OCI-LY7 (cell line): ENCODE results near the gene SATL1. TPM values are rescaled to one million over a fixed set of nuclear protein-coding genes. Genes with fewer than 3 reads are reported as not detected.

ENCODE experiments used
- BruUV-seq: library from RNA; stranded (reverse); fragments of 400-500 nt; replicated peaks from 2 replicates; lab custom pipeline; 2021; lab: Mats Ljungman, UMichigan
- CTCF ChIA-PET: fragments of 300-600 bp; sonication (Branson Sonifier 250); formaldehyde crosslinking; loops from one replicate; lab custom pipeline; 2022; ENCODE audit warnings: antibody characterized with exemption; ENCODE audit not compliant: unreplicated experiment; lab: Charles Lee
- POLR2A ChIA-PET: fragments of 300-600 bp; sonication (Branson Sonifier 250); formaldehyde crosslinking; loops from one replicate; lab custom pipeline; 2022; ENCODE audit warnings: antibody characterized with exemption; lab: Charles Lee
- DNase-seq: peaks from one replicate; pipeline ENCODE4 v3.0.0-alpha.2; 2015; ENCODE audit warnings: low spot score
- H2AFZ ChIP-seq: fragments of 200-600 bp; sonication (generic), shearing (Covaris generic); 2 replicates; pipeline ENCODE4 v1.6.1; 2014; ENCODE audit warnings: mild to moderate bottlenecking, antibody characterized with exemption, low read length, moderate library complexity
- H3K27ac ChIP-seq: fragments of 200-600 bp; sonication (generic); 2 replicates; pipeline ENCODE4 v1.5.1; 2014; ENCODE audit warnings: mixed run types, low read depth, mild to moderate bottlenecking, moderate library complexity, low read length, inconsistent platforms; ENCODE audit not compliant: poor library complexity, severe bottlenecking
- H3K36me3 ChIP-seq: fragments of 200-600 bp; sonication (generic); 2 replicates; pipeline ENCODE4 v1.6.1; 2014; ENCODE audit warnings: mild to moderate bottlenecking, antibody characterized with exemption, low read length, moderate library complexity, mixed read lengths; ENCODE audit not compliant: insufficient read depth
- H3K4me1 ChIP-seq: fragments of 200-600 bp; sonication (generic); 2 replicates; pipeline ENCODE4 v1.5.1; 2014; ENCODE audit warnings: mild to moderate bottlenecking, low read length; ENCODE audit not compliant: insufficient read depth, poor library complexity, severe bottlenecking
- H3K4me2 ChIP-seq: fragments of 200-600 bp; sonication (generic); 2 replicates; pipeline ENCODE4 v1.6.1; 2014; ENCODE audit warnings: mild to moderate bottlenecking, low read length
- H3K4me3 ChIP-seq: fragments of 200-600 bp; sonication (generic); 2 replicates; pipeline ENCODE4 v1.5.1; 2014; ENCODE audit warnings: mild to moderate bottlenecking, low read depth, low read length; ENCODE audit not compliant: poor library complexity, severe bottlenecking
- H3K79me2 ChIP-seq: fragments of 200-600 bp; sonication (generic); 2 replicates; pipeline ENCODE4 v1.6.1; 2016; ENCODE audit warnings: low read depth, mild to moderate bottlenecking, low read length, moderate library complexity, mixed read lengths; ENCODE audit not compliant: insufficient read depth
- H3K9me2 ChIP-seq: fragments of 200-600 bp; sonication (generic); 2 replicates; pipeline ENCODE4 v1.6.1; 2016; ENCODE audit warnings: mild to moderate bottlenecking, low read length, mixed read lengths; ENCODE audit not compliant: insufficient read depth
- H3K9me3 ChIP-seq: fragments of 200-600 bp; sonication (generic); 2 replicates; pipeline ENCODE4 v1.6.1; 2014; ENCODE audit warnings: mild to moderate bottlenecking, mixed run types, low read length, mixed read lengths
- H4K20me1 ChIP-seq: fragments of 200-600 bp; sonication (generic); 2 replicates; pipeline ENCODE4 v1.6.1; 2014; ENCODE audit warnings: mild to moderate bottlenecking, antibody characterized with exemption, low read length, moderate library complexity, mixed read lengths; ENCODE audit not compliant: insufficient read depth
- EZH2phosphoT487 ChIP-seq: fragments of 200-600 bp; sonication (generic); IDR thresholded peaks from 2 replicates; pipeline ENCODE4 v1.6.1; 2018; ENCODE audit warnings: low read depth, borderline replicate concordance, mild to moderate bottlenecking, mixed run types, antibody characterized with exemption, low read length, moderate library complexity, mixed read lengths
- intact Hi-C: fragments of 100-400 bp; cut with micrococcal nuclease; formaldehyde crosslinking; loops from one replicate; pipeline ENCODE4 v1.10.0; 2022; ENCODE audit not compliant: unreplicated experiment
- total RNA-seq, 2 experiments: library from RNA; depleted of rRNA in 1 of 2; stranded (reverse); fragments of >200 nt in 1 of 2; shearing (Covaris generic) in 1 of 2; gene quantifications; 2 replicates each; pipeline ENCODE4 v1.2.3, GENCODE V29; 2014 to 2022
- TF ChIP-seq, protein P1 (sequence below): fragments of 200-600 bp; sonication (generic); conservative IDR thresholded peaks from 2 replicates; pipeline ENCODE4 v1.5.1; 2014; ENCODE audit warnings: mild to moderate bottlenecking, antibody characterized with exemption, low read length, moderate library complexity, mixed read lengths

Gene SATL1
- total RNA-seq, 2 experiments from 2014 or later: 0.17 TPM; not detected in 1

GRCh38 chrX:85140964-85141363 is 102.6 kb downstream of the SATL1 start:
- no peak for TF ChIP-seq EZH2phosphoT487
- TF ChIP-seq, protein P1, sequence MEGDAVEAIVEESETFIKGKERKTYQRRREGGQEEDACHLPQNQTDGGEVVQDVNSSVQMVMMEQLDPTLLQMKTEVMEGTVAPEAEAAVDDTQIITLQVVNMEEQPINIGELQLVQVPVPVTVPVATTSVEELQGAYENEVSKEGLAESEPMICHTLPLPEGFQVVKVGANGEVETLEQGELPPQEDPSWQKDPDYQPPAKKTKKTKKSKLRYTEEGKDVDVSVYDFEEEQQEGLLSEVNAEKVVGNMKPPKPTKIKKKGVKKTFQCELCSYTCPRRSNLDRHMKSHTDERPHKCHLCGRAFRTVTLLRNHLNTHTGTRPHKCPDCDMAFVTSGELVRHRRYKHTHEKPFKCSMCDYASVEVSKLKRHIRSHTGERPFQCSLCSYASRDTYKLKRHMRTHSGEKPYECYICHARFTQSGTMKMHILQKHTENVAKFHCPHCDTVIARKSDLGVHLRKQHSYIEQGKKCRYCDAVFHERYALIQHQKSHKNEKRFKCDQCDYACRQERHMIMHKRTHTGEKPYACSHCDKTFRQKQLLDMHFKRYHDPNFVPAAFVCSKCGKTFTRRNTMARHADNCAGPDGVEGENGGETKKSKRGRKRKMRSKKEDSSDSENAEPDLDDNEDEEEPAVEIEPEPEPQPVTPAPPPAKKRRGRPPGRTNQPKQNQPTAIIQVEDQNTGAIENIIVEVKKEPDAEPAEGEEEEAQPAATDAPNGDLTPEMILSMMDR: no peak
- Histone ChIP-seq H3K27ac (no peak overlapping the region), H3K79me2 (no peaks in the 10 kb centered on the region), H3K9me3 (no peaks in the 10 kb centered on the region), H3K36me3 (no peaks in the 10 kb centered on the region), H3K4me2 (no peak overlapping the region), H3K9me2 (no peaks in the 10 kb centered on the region), H4K20me1 (no peaks in the 10 kb centered on the region), H3K4me1 (no peaks in the 10 kb centered on the region), H2AFZ (no peak overlapping the region), H3K4me3 (no peak overlapping the region)
- POLR2A ChIA-PET: no interaction called here
- BruUV-seq: no TSS peak
- CTCF ChIA-PET: no interaction called here
- DNase-seq: no peak
- intact Hi-C loops: no loop called here

DNA sequence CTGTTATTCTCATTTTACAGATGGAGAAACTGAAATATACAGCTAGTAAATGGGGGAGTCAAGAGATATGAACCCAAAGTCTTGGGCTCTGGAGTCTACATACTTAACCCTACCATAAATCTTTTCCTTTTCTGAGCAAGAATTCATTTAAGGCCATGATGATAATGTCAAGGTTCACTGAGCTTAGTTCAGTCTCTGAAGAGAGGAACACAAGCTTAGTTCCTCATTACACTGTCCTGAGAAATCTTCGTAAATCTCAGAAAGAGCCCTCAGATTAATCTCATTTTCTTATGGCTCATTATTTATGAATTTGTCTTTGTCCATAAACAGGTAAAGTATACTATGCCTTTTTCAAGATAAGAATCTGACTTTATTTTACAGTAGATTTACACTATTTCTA is 104.2 kb downstream of the SATL1 start:
- H3K9me3 ChIP-seq: no peaks in the 10 kb centered on the region
- H3K9me2 ChIP-seq: no peaks in the 10 kb centered on the region
- BruUV-seq: no TSS peak
- CTCF ChIA-PET: no interaction called here
- H3K36me3 ChIP-seq: no peaks in the 10 kb centered on the region
- H4K20me1 ChIP-seq: no peaks in the 10 kb centered on the region
- no peak overlapping the region for H2AFZ ChIP-seq
- no peaks in the 10 kb centered on the region for H3K4me1 ChIP-seq
- DNase-seq: no peak
- H3K4me3 ChIP-seq: no peak overlapping the region
- no peak for TF ChIP-seq EZH2phosphoT487
- TF ChIP-seq, protein P1: no peak
- intact Hi-C loops: no loop called here
- H3K79me2 ChIP-seq: no peaks in the 10 kb centered on the region
- no peak overlapping the region for H3K4me2 ChIP-seq
- POLR2A ChIA-PET: no interaction called here
- no peak overlapping the region for H3K27ac ChIP-seq

DNA sequence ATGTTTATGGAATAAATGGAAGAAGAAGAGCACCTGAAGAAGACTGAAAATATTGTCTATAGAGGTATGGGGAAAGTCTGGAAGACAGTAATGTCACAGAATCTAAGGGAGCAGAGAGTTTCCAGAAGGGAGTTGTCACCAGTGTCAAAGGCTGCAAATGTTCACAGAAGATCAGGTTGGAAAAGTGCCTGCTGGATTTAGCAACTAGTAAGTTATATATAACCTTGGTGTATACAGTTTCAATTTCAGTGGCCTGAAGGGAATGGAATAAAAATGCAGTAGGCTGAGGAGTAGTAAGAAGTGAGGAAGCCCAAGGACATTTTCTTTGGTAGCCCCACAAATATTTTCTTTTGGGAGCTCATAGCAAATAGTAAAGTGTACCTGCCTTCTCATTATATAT is 107.2 kb downstream of the SATL1 start:
- no peak for TF ChIP-seq EZH2phosphoT487
- TF ChIP-seq, protein P1: no peak

More for the DNA sequence above, 107.2 kb downstream of the SATL1 start:
- no peak overlapping the region for H3K27ac ChIP-seq
- no peak overlapping the region for H3K4me3 ChIP-seq
- no peaks in the 10 kb centered on the region for H3K9me3 ChIP-seq
- no peak overlapping the region for H2AFZ ChIP-seq
- no peak for DNase-seq
- POLR2A ChIA-PET: no interaction called here
- intact Hi-C loops: no loop called here
- BruUV-seq: no TSS peak
- H3K4me2 ChIP-seq: no peak overlapping the region
- CTCF ChIA-PET: no interaction called here
- no peaks in the 10 kb centered on the region for H3K9me2 ChIP-seq
- no peaks in the 10 kb centered on the region for H4K20me1 ChIP-seq
- no peaks in the 10 kb centered on the region for H3K79me2 ChIP-seq
- no peaks in the 10 kb centered on the region for H3K4me1 ChIP-seq
- no peaks in the 10 kb centered on the region for H3K36me3 ChIP-seq
